Stimulated activated CD8-positive, alpha-beta memory T cell treated with anti-CD3 and anti-CD28 coated beads, Interleukin-7, amount 100 ng/mL, for 4 hours (primary cell): ENCODE measurements around the gene CHRDL2.
"Not testable (repeated sequence)": the region's sequence is repeated elsewhere in the genome, so short reads cannot be mapped to it uniquely, and the experiment has no call there.

Experiments used
- DNase-seq, 2 donors: peaks; one replicate each; pipeline ENCODE4 v3.0.0-alpha.2; 2020; ENCODE audit warnings: low read depth in 2 of 2

CHRDL2 gene, protein sequence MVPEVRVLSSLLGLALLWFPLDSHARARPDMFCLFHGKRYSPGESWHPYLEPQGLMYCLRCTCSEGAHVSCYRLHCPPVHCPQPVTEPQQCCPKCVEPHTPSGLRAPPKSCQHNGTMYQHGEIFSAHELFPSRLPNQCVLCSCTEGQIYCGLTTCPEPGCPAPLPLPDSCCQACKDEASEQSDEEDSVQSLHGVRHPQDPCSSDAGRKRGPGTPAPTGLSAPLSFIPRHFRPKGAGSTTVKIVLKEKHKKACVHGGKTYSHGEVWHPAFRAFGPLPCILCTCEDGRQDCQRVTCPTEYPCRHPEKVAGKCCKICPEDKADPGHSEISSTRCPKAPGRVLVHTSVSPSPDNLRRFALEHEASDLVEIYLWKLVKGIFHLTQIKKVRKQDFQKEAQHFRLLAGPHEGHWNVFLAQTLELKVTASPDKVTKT

DNA sequence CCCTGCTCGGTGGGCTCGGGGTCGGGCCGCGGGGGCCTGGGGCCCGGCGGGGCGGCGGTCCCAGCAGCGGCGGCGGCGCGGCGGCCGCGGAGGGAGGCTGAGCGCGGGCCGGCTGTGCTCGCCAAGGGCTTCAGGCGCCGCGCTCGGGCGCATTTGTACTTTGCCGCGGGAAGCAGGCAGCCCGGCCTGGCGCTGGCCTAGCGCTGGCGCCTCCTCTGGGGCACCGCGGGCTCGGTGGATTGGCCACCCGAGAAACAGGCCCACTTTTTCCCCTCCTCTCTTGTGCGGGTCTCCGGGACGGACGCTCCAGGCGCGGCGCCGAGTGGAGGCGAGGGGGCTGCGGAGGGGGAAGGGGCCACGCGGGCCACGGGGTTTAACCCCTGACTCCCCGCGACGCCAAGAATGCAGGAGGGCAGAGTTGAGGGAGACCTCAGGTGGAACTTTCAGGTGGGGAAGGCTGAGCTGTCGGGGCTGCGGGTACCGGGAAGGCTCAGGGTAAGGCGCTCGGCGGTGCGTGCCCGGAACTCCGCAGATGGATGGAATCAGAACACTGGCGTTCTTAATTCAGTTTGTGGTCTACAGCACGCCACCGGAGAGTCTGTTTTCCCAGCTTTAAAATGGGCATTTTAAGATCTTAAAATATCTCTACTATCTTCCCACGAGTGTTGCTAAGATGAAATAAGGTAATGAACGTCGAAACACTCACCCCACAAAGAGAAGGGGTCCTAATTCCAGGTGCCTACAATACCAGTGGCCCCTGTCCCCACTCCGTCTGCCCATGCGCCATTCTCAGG lies at the start of gene CHRDL2:
TSS of gene CHRDL2 (minus strand) at position 126 of the 794 bp plus-strand sequence. CDS start 538 bp downstream, outside the sequence.
- no peak for DNase-seq

DNA sequence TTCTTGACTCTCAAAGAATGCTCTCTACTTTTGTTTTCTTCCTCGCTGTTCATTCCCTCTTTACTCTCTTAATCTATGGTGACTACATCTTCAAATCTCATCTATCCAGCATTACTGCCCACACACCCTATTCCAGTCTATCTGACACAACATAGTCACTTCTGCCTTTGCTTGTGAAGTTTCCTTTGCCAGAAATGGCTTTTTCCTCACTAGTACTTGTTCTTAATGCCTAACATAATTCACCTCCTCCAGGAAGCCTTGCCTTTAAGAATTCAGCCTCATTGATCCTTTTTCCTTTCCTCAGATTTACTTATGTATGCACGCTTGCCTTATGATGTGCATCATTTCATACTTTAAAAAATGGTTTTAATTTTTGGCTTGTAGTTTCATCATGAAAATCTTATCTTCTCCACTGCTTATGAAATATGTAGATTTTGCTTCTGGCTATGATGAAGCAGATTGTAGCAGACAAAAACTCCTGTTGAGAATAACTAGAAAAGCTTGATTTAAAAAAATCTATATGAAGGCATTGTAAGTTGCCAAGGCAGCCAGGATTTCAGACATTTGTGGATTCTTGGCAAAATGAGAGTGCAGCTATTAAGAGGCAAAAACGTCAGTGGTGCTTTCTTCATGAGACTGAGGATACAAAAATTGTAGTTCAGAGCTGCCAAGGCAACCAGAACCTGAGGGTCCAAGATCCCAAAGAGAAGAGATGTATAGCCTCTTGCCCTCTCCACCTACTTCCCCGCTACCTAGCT lies 49.2 kb upstream of the CHRDL2 start:
- DNase-seq: no peak

DNA sequence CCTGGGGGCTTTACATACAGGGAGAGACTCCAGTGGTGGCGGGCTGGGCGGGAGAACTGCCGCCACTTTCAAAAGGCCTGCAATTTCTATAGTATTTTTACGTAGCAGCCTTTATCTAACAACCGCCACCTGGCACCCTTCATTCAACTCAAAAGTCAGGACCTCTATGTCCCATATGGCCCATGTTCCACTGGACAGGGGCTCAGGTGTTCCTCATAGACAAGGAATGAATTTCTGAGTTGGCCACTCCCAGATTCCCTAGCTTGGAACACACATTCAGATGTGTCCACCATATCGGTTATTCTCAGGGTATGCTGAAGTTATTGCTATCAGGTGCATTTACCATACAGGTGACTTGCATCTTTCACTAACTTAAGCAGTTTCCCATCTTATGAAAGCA lies 47.4 kb upstream of the CHRDL2 start:
- DNase-seq: no peak

DNA sequence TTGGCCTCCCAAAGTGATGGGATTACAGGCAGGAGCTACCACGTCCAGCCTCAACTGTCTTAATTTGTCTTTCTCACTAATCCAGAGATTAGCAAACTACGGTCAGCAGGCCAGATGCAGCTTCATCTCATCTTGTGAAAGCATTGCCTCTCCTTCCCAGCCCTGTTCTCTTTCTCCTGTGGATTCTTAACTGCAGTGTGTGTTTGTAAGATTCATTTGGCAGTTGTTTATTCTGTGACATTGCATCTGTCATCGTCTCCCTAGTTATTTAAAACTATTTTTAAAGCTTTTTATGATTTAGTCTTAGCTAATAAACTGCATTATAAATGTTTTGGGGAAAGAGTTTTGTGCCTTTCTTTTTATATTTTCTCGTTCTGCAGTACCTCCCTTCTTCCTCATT lies 46.7 kb upstream of the CHRDL2 start:
- DNase-seq: no peak

DNA sequence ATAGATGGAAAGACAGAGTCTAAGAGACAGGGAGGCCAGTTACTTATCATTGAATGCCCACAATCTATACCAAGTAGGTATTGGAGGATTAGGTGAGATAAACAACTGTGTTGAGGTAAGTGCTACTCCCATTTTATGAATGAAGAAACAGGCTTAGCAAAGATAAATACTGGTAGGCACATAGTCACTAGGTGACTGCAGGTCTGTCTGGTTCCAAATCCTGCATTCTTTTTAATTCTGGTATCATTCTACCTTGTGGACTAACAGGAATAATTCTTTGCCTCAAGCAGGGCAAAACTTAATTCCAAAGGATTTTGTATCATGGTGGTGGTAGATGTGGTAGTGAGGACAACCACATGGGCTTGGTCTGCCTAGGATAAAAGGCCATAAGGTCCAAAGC lies 45.8 kb upstream of the CHRDL2 start:
- DNase-seq: no peak

DNA sequence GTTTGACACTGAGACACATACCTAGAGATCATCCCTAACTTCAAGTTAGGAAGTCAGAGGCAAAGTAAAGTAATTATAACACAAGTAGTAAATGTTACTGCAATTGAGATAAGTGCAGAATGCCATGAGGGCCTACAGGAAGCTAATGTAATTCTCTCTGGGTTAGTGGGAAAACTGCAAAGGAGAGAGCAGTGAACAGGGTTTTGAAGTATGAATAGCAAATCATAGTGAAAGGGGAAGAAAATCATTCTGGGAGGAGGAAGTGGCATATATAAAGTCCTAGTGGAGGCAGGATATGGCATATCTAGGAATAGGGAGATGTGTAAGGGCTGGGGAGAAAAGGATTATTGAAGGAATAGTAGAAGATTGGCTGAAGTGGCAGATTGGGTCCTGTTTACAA lies 45.3 kb upstream of the CHRDL2 start:
- no peak for DNase-seq

DNA sequence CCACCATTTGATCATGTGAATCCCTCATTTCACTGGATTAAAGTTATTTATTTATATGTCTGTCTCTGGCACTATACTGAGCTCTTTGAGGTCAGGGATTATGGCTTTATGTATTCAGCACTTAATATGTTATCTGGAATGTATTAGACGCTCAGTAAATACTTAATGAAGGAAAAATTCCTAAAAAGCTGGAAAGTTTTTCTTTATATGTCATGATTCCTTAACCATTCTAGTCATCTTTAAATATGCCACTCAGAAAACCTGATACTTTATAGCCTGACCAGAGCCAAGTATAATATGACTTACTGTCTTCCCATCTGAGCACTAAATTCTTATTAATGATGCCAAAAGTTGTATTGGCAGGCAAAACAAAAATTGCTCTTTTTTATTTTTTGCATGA lies 44.5 kb upstream of the CHRDL2 start:
- no peak for DNase-seq

DNA sequence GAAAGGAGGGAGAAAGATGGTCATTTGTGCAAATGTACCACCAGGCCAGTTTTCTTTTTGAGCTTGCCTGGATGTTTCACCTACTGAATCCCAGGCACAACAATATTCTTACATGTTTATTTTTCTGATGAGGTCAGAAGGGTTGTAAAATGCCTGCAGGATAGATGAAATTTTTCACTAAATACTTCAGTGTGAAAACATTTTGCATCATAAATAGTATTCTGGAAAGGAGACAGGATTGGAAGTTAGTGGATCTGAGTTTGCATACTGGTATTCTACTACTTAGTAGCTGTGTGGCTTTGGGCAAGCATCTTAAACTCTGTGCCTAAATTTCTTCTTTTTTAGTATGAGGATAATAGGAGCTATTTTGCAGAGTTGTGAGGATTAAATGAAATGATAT lies 42.2 kb upstream of the CHRDL2 start:
- DNase-seq: no peak

DNA sequence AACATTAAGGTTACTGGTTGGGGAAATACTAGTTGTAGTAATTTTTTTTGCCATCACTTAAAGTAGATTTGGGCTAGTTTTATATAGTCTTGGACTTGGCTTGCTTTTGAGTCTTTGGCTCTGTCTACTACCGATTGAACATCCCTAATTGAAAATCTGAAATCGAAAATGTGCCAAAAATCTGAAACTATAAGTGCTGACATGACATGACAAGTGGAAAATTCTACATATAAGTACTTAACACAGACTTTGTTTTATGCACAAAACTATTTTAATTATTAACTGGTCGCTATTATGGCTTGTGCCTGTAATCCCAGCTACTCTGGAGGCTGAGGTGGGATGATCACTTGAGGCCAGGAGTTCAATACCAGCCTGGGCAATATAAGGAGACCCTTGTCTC lies 39.9 kb upstream of the CHRDL2 start:
- no peak for DNase-seq

DNA sequence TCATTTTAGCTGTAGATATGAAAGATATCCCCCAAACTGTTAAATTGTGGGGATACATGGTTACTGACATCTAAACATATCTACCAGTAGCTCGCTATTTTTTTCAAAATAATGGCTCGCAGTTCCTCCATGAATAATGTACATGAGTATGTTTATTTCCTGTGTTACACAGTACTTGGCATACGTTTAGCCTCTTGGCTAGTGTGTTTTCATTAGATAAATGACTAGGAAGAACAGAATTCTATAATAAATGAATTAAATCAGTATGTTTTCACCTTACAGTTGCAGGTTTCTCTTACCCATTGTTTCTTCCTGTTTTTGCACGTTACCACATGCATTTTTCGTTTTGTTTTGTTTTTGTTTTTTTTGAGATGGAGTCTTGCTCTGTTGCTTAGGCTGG lies 39.2 kb upstream of the CHRDL2 start:
- DNase-seq: no peak

DNA sequence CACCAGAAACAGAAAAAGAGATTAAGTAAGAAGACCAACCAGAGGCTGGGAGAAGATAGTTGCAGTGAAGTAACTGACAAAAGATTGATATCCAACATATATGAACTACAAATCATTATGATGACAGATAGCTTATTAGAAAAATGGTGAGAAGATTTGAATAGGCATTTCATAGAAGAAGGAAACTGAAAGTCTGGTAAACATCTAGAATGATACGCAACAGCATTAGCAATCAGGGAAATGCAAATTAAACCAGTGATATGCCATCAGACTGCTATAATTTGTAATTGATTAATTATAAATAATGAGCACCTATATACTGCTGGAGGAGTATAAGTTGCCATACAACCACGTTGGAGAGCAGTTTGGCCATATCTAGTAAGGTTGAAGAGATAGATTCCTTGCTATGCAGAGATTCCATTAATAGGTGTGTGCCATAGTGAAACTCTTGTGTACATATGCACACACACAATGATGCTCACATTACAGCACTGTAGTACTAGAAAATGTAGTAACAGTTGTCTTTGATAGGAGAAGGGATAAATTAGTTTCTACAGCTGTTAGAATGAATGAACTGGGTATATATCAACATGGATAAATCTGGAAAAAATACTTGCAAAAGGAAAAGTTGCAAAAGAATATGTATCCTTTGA lies 38.0 kb upstream of the CHRDL2 start:
- DNase-seq: no peak

DNA sequence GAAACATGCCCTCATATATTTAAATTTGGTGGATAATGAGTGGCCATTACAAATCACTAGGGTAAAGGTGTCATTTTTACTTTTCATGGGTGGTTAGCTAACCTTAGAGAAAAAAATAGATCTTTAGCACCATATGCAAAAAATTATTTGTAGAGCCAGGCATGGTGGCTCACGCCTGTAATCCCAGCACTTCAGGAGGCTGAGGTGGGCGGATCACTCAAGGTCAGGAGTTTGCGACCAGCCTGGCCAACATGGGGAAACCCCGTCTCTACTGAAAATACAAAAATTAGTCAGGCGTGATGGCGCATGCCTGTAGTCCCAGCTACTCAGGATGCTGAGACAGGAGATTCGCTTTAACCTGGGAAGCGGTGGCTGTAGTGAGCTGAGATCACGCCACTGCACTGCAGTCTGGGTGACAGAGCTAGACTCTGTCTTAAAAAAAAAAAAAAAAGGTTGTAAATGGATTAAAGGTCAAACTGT lies 37.0 kb upstream of the CHRDL2 start:
- not testable (repeated sequence) for DNase-seq

DNA sequence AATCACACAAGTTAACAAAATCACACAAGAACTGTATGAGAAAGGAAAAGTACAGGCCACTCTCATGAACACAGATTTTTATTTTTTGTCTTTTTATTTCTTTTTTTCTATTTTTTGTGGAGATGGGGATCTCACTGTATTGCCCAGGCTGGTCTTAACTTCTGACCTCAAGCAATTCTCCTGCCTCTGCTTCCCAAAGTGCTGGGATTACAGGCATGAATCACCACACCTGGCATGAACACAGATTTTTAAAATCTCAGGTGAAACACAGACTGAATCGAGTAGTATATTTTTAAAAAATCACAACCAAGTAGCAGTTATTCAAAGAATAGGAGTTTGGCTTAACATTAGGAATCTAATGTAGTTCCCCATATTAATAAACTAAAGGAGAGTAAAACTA lies 35.7 kb upstream of the CHRDL2 start:
- no peak for DNase-seq

DNA sequence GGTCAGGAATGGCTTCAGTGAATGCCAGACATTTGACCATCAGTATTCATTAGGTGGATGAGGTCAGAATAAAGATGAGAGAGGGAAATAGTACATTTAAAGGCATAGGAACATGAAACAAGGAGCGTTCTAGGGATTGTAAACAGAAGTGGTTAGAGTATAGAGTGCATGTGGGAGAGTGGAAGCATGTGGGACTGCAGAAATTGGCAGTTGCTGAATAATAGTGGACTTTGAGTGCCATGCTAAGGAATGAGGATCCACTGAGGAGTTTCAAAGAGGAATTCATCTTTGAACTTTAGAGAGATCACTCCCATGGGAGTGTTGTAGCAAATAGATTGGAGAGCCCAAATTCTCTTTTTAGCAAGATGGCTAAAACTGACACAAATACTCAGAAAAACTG lies 25.3 kb upstream of the CHRDL2 start:
- DNase-seq: no peak

DNA sequence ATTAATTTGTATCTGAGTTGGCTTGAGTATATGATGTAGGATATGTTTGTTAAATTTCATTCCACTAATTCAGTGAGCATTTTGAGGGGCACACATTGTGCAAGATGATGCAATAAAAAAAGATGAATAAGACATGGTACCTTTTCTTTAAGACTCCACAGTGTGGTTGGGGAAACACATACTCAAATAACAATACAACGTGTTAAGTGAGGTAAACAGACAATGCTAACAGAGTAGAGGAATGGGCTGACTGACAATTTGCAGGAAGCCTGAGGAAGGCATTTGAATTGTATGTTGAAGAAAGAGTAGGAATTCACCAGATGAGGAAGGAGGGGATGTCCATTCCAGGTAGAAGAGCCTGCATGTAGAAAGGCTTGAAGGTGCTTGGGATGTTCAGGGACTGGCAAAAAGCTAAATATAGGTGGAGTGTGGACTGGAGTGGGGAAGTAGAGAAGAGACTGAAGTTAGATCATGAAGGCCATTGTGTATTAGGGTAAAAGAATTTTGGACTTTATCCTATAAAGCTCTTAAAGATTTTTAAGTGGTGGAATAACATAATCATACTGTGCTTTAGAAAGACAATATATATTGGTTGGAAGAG lies 24.3 kb upstream of the CHRDL2 start:
- DNase-seq: no peak

DNA sequence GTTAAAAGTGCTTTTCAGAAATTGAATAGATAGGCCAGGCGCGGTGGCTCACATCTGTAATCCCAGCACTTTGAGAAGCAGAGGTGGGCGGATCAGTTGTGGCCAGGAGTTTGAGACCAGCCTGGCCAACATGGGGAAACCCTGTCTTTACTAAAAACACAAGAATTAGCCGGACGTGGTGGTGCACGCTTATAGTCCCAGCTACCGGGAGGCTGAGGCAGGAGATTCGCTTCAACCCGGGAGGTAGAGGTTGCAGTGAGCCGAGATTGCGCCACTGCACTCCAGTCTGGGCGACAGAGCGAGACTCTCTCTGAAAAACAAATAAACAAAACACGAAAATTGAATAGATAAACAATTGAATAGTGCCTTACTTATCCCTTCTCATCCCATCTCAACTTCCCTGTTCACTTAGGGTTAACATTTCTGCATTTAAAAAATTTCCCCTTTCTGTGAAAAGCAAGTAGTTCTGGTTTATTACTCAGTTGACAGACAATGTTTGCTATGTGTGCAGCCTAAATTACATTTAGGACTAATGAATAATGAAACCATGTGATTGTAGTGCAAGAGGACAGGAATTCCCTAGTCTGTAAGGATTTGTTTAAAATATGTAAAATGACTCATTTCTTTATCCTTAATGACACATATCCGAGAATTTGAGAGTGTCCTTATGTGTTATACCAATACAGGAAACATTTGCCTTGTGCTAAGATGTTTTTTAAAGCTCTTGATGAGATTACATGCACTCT lies 23.5 kb upstream of the CHRDL2 start:
- no peak for DNase-seq

DNA sequence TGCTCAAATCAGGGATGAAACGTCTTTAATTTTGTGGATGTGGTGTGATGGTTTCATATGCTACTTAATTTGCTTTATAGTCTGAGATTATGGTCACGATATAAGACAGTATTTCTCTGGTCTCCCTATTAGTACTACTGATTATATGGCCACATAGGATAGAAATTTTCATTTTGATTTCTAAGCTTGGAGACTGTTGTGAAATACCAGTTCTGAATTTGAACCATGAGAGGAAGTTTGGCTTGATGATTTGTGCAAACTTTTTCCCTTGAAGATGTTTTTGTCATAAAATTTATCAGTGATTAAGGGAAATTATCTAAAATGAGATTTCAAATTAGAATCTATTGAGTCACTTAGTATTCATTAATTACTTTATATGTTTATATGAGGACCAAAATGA lies 20.1 kb upstream of the CHRDL2 start:
- no peak for DNase-seq

DNA sequence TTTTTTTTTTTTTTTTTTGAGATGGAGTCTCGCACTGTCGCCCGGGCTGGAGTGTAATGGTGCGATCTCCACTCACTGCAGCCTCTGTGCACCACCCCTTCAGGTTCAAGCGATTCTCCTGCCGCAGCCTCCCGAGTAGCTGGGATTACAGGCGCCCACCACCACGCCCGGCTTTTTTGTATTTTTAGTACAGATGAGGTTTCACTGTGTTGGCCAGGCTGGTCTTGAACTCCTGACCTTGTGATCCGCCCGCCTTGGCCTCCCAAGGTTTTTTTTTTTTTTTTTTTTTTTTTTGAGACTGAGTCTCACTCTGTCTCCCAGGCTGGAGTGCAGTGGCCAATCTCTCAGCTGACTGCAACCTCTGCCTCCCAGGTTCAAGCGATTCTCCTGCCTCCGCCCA lies 19.4 kb upstream of the CHRDL2 start:
- not testable (repeated sequence) for DNase-seq

DNA sequence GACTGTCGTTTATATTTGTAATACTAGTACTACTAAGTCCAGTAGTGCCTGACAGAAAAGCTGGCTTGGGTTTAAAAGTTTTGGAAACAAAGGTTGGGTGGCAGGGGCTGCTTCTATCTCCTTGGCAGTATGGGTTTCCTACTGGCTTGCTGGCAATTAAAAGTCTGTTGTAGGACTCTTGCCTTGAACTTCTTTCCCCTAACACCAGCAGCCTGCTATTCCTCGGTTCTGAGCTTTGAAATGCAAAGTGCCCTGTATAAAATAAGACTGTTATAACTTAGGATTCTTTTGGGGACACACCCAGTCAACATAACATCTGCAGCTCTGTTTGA lies 18.7 kb upstream of the CHRDL2 start:
- DNase-seq: no peak

DNA sequence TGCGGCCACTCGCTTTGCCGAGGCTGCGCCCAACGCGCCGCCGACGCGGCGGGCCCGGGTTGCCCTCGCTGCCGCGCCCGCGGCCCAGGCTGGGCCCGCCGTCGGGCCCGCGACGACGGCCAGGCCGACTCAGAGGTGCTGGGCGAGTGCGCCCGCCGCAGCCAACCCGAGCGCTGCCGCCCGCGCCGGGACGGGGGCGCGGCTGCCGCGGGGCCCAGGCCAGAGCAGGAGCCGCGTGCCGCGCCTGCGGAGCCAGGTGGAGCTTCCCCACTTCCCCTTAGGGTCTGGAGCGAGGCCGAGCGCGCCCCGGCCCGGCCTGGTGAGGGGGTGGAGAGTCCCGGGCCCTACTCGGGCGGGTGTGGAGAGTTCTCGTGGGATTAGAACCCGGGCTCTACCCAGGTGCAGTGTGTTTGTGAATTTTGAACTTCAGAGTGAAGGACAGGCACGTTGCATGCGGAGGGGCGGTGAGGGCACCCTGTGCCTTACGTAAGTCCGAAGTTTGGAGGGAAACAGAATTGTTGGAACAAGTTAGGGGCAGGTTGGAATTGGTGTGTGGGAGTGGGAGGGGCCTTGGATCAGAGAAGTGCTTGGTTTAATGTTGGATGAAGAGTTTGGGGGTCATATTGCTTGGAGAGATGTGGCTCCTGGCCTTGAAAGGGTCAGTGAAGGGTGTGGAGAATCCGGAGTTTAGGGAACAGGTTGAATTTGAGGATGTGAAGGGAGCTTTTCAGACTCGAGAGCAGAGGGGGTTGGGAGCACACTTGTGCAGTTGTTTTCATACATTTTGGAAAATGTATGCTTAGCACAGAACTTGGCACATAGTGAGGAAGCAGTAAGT lies 18.1 kb upstream of the CHRDL2 start:
- peak in 1 of 2 donors; percentile 52 for DNase-seq
